ENCODE measurements around the gene ZBTB7C. TPM values are rescaled to one million over a fixed set of nuclear protein-coding genes. Genes with fewer than 3 reads are reported as not detected.

ZBTB7C gene
- total and polyA plus RNA-seq, 4 donors: 0.19 to 1.1 (median 0.45) TPM

GRCh38 chr18:48244530-48244929, 164.7 kb downstream of the ZBTB7C start (continued):
- TF ChIP-seq MAX (IDR thresholded peaks at IDR 0.05): no peak
- no peak for TF ChIP-seq GABPA (IDR thresholded peaks at IDR 0.05 in 1 of 2, conservative IDR thresholded peaks at IDR 0.05 in 1 of 2)
- TF ChIP-seq JUND (IDR thresholded peaks at IDR 0.05): no peak

- peaks cover 0 to 3% (median 0%) of the 10 kb centered on the region in 4 donors for H3K27me3 ChIP-seq (ENCODE audit: control insufficient read depth in 4 of 4, insufficient read depth in 4 of 4, low read length in 3 of 4)
- no peak for DNase-seq (ENCODE audit: low spot score)
- H3K9ac ChIP-seq (ENCODE audit: low read depth in 1 of 2, low read length in 2 of 2): no peak overlapping the region
- no peaks in the 10 kb centered on the region for H3K36me3 ChIP-seq (ENCODE audit: control insufficient read depth in 4 of 4, insufficient read depth in 3 of 4, low read depth in 1 of 4, low read length in 3 of 4)
- WGBS: 57% methylated on average over 3 of the region's 3 CpGs
- H3K4me3 ChIP-seq (ENCODE audit: low read depth in 1 of 3, low read length in 3 of 3): no peak overlapping the region
- no peaks in the 10 kb centered on the region for H3K4me1 ChIP-seq (ENCODE audit: control insufficient read depth in 4 of 4, insufficient read depth in 4 of 4, low read length in 3 of 4)
- H3K9me3 ChIP-seq (ENCODE audit: control insufficient read depth in 4 of 4, low read length in 3 of 4): no peaks in the 10 kb centered on the region
- H3K27ac ChIP-seq (ENCODE audit: low read depth in 1 of 2, low read length in 2 of 2): no peak overlapping the region
- no peak for TF ChIP-seq CTCF (IDR thresholded peaks at IDR 0.05; ENCODE audit: low read depth, low read length, missing input control)
Observed at GRCh38 chr18:48238636-48239035, 170.5 kb downstream of the ZBTB7C start.

- no peaks in the 10 kb centered on the region for H3K4me1 ChIP-seq (ENCODE audit: control insufficient read depth in 4 of 4, insufficient read depth in 4 of 4, low read length in 3 of 4)
- peaks cover 0 to 3% (median 0%) of the 10 kb centered on the region in 4 donors for H3K27me3 ChIP-seq (ENCODE audit: control insufficient read depth in 4 of 4, insufficient read depth in 4 of 4, low read length in 3 of 4)
- TF ChIP-seq REST (IDR thresholded peaks at IDR 0.05) (no peak), MAX (IDR thresholded peaks at IDR 0.05) (no peak), RAD21 (IDR thresholded peaks at IDR 0.05) (no peak), RXRA (IDR thresholded peaks at IDR 0.05) (no peak), FOXA1 (IDR thresholded peaks at IDR 0.05) (no peak), TAF1 (conservative IDR thresholded peaks at IDR 0.05) (no peak), SP1 (IDR thresholded peaks at IDR 0.05) (no peak), YY1 (IDR thresholded peaks at IDR 0.05) (no peak), ATF3 (IDR thresholded peaks at IDR 0.05) (no peak), HNF4A (conservative IDR thresholded peaks at IDR 0.05) (no peak), CTCF (IDR thresholded peaks at IDR 0.05; ENCODE audit: low read depth, low read length, missing input control) (no peak), ZBTB33 (IDR thresholded peaks at IDR 0.05) (no peak)
- H3K9ac ChIP-seq (ENCODE audit: low read depth in 1 of 2, low read length in 2 of 2): no peak overlapping the region
- H3K36me3 ChIP-seq (ENCODE audit: control insufficient read depth in 4 of 4, insufficient read depth in 3 of 4, low read depth in 1 of 4, low read length in 3 of 4): no peaks in the 10 kb centered on the region
- H3K27ac ChIP-seq (ENCODE audit: low read depth in 1 of 2, low read length in 2 of 2): no peak overlapping the region
- no peak for DNase-seq (ENCODE audit: low spot score)
- H3K4me3 ChIP-seq (ENCODE audit: low read depth in 1 of 3, low read length in 3 of 3): no peak overlapping the region
- no peaks in the 10 kb centered on the region for H3K9me3 ChIP-seq (ENCODE audit: control insufficient read depth in 4 of 4, low read length in 3 of 4)
- 85% methylated on average over 3 of the region's 3 CpGs for WGBS
Observed at GRCh38 chr18:48238206-48238605, 171.0 kb downstream of the ZBTB7C start.

Measured in liver (tissue), 9 donors.